ENCODE measurements around the gene HVCN1. TPM values are rescaled to one million over a fixed set of nuclear protein-coding genes. Genes with fewer than 3 reads are reported as not detected.
"Not testable (repeated sequence)": the region's sequence is repeated elsewhere in the genome, so short reads cannot be mapped to it uniquely, and the experiment has no call there.

HVCN1 gene
- 1 to 10 TPM; 1.4 to 3.0 TPM for total RNA-seq
- long read RNA-seq, partial matches to known transcripts: 0 of 1 reads
- long read RNA-seq, other reads (novel, unspliced or antisense): 1 of 1 reads

- intact Hi-C loops (cut with DNase I, micrococcal nuclease): no loop called here
- ATAC-seq: peak; percentile 85
- peak in 1 of 2 donors; percentile 68 for DNase-seq
Measured at GRCh38 chr12:110688446-110689280, at the start of gene HVCN1. TSS of gene HVCN1 (minus strand) at chr12:110689115. CDS start at chr12:110683245, 5,870 bp downstream.

GRCh38 chr12:110737532-110737931 lies 48.6 kb upstream of the HVCN1 start:
- intact Hi-C loops (cut with DNase I, micrococcal nuclease): no loop called here
- no peak for DNase-seq
- ATAC-seq: no peak

- intact Hi-C loops (cut with DNase I, micrococcal nuclease); DNase-seq; ATAC-seq: not testable (repeated sequence)
Measured at GRCh38 chr12:110737016-110737415, 48.1 kb upstream of the HVCN1 start.

- intact Hi-C loops (cut with DNase I, micrococcal nuclease): no loop called here
- DNase-seq (no peak), ATAC-seq (peak; percentile 50)
Measured at GRCh38 chr12:110733900-110734299, 45.0 kb upstream of the HVCN1 start.

- DNase-seq (no peak), ATAC-seq (peak; percentile 67)
- intact Hi-C loops (cut with DNase I, micrococcal nuclease): no loop called here
Measured at GRCh38 chr12:110733089-110733715, 44.3 kb upstream of the HVCN1 start.

- intact Hi-C loops (cut with DNase I, micrococcal nuclease): no loop called here
- ATAC-seq (no peak), DNase-seq (no peak)
Measured at GRCh38 chr12:110732572-110732971, 43.7 kb upstream of the HVCN1 start.

GRCh38 chr12:110731479-110731878 lies 42.6 kb upstream of the HVCN1 start:
- intact Hi-C loops (cut with DNase I, micrococcal nuclease): no loop called here
- ATAC-seq: no peak
- DNase-seq: no peak

- no peak for DNase-seq
- no peak for ATAC-seq
- intact Hi-C loops (cut with DNase I, micrococcal nuclease): no loop called here
Measured at GRCh38 chr12:110728628-110729027, 39.7 kb upstream of the HVCN1 start.

- intact Hi-C loops (cut with DNase I, micrococcal nuclease): no loop called here
- DNase-seq (no peak), ATAC-seq (peak; percentile 22)
Measured at GRCh38 chr12:110726708-110727369, 37.9 kb upstream of the HVCN1 start.

- ATAC-seq: no peak
- DNase-seq: no peak
- intact Hi-C loops (cut with DNase I, micrococcal nuclease): no loop called here
Measured at GRCh38 chr12:110726028-110726427, 37.1 kb upstream of the HVCN1 start.

- ATAC-seq: no peak
- DNase-seq: no peak
Measured at GRCh38 chr12:110725267-110725666, 36.4 kb upstream of the HVCN1 start.

GRCh38 chr12:110722892-110723291 lies 34.0 kb upstream of the HVCN1 start:
- DNase-seq; ATAC-seq; intact Hi-C loops (cut with DNase I, micrococcal nuclease): not testable (repeated sequence)

More at GRCh38 chr12:110725267-110725666, 36.4 kb upstream of the HVCN1 start:
- intact Hi-C loops (cut with DNase I, micrococcal nuclease): no loop called here

GRCh38 chr12:110721570-110721969 lies 32.7 kb upstream of the HVCN1 start:
- DNase-seq (no peak), ATAC-seq (no peak)
- intact Hi-C loops (cut with DNase I, micrococcal nuclease): no loop called here

GRCh38 chr12:110720516-110720915 lies 31.6 kb upstream of the HVCN1 start:
- no peak for DNase-seq
- intact Hi-C loops (cut with DNase I, micrococcal nuclease): no loop called here
- ATAC-seq: no peak

GRCh38 chr12:110718222-110718908 lies 29.4 kb upstream of the HVCN1 start:
- ATAC-seq: peak; percentile 14
- intact Hi-C loops (cut with DNase I, micrococcal nuclease): no loop called here
- no peak for DNase-seq

- intact Hi-C loops (cut with DNase I, micrococcal nuclease): no loop called here
- DNase-seq (no peak), ATAC-seq (peak; percentile 5)
Measured at GRCh38 chr12:110717037-110717436, 28.1 kb upstream of the HVCN1 start.

- intact Hi-C loops (cut with DNase I, micrococcal nuclease): no loop called here
- no peak for ATAC-seq
- no peak for DNase-seq
Measured at GRCh38 chr12:110708917-110709316, 20.0 kb upstream of the HVCN1 start.

- ATAC-seq (peak; percentile 61), DNase-seq (no peak)
- intact Hi-C loops (cut with DNase I, micrococcal nuclease): no loop called here
Measured at GRCh38 chr12:110705309-110705708, 16.4 kb upstream of the HVCN1 start.

- peak in 1 of 2 donors; percentile 33 for DNase-seq
- intact Hi-C loops (cut with DNase I, micrococcal nuclease): no loop called here
- ATAC-seq: peak; percentile 94
Measured at GRCh38 chr12:110704750-110705149, 15.8 kb upstream of the HVCN1 start.

Data from left colon (tissue), 2 donors.